ENCODE measurements around the gene ATF6.

The ATF6 gene

GRCh38 chr1:161981735-161982506 is 215.8 kb downstream of the ATF6 start:
- Histone ChIP-seq H3K4me3 (ENCODE audit: insufficient read length, low read depth) (no peak overlapping the region), H3K9me3 (ENCODE audit: insufficient read depth, low read length) (0 out of 2 replicates have a peak, but pooled peaks cover under 1% of the 10 kb centered on the region), H3K9ac (ENCODE audit: insufficient read length, low read depth) (no peak overlapping the region), H3K4me1 (ENCODE audit: insufficient read depth, insufficient read length) (peaks cover 5% of the 10 kb centered on the region), H3K36me3 (ENCODE audit: insufficient read depth, insufficient read length, low read length) (no peaks in the 10 kb centered on the region), H3K27me3 (ENCODE audit: insufficient read depth, insufficient read length) (no peaks in the 10 kb centered on the region)
- TF ChIP-seq SUZ12 (IDR thresholded peaks at IDR 0.05; ENCODE audit: extremely low read depth, insufficient read depth, insufficient read length), result no peak
- TF ChIP-seq YY1 (IDR thresholded peaks at IDR 0.05; ENCODE audit: insufficient read depth, insufficient read length), result no peak
- no peak for TF ChIP-seq ZNF274 (IDR thresholded peaks at IDR 0.05; ENCODE audit: low read depth, low read length)
- DNase-seq (ENCODE audit: low read depth, low spot score), result no peak

- no peaks in the 10 kb centered on the region for H3K27me3 ChIP-seq (ENCODE audit: insufficient read depth, insufficient read length)
- TF ChIP-seq ZNF274 (IDR thresholded peaks at IDR 0.05; ENCODE audit: low read depth, low read length) (no peak), SUZ12 (IDR thresholded peaks at IDR 0.05; ENCODE audit: extremely low read depth, insufficient read depth, insufficient read length) (no peak), YY1 (IDR thresholded peaks at IDR 0.05; ENCODE audit: insufficient read depth, insufficient read length) (no peak)
- peaks cover 5% of the 10 kb centered on the region for H3K4me1 ChIP-seq (ENCODE audit: insufficient read depth, insufficient read length)
- no peak overlapping the region for H3K4me3 ChIP-seq (ENCODE audit: insufficient read length, low read depth)
- H3K9ac ChIP-seq (ENCODE audit: insufficient read length, low read depth), result no peak overlapping the region
- no peaks in the 10 kb centered on the region for H3K36me3 ChIP-seq (ENCODE audit: insufficient read depth, insufficient read length, low read length)
- DNase-seq (ENCODE audit: low read depth, low spot score), result no peak
- H3K9me3 ChIP-seq (ENCODE audit: insufficient read depth, low read length), result peaks cover 6% of the 10 kb centered on the region; the same call in 1 of the 2 replicates
Measured at GRCh38 chr1:161982507-161982895, 216.4 kb downstream of the ATF6 start.

- peaks cover 11% of the 10 kb centered on the region; the same call in 1 of the 2 replicates for H3K9me3 ChIP-seq (ENCODE audit: insufficient read depth, low read length)
- H3K36me3 ChIP-seq (ENCODE audit: insufficient read depth, insufficient read length, low read length), result no peaks in the 10 kb centered on the region
- H3K4me3 ChIP-seq (ENCODE audit: insufficient read length, low read depth), result no peak overlapping the region
- no peak overlapping the region for H3K9ac ChIP-seq (ENCODE audit: insufficient read length, low read depth)
- peaks cover 5% of the 10 kb centered on the region for H3K4me1 ChIP-seq (ENCODE audit: insufficient read depth, insufficient read length)
- TF ChIP-seq SUZ12 (IDR thresholded peaks at IDR 0.05; ENCODE audit: extremely low read depth, insufficient read depth, insufficient read length), result no peak
- no peak for TF ChIP-seq YY1 (IDR thresholded peaks at IDR 0.05; ENCODE audit: insufficient read depth, insufficient read length)
- TF ChIP-seq ZNF274 (IDR thresholded peaks at IDR 0.05; ENCODE audit: low read depth, low read length), result no peak
- no peaks in the 10 kb centered on the region for H3K27me3 ChIP-seq (ENCODE audit: insufficient read depth, insufficient read length)
- no peak for DNase-seq (ENCODE audit: low read depth, low spot score)
Measured at GRCh38 chr1:161982917-161983316, 216.8 kb downstream of the ATF6 start.

- no peak overlapping the region for H3K4me3 ChIP-seq (ENCODE audit: insufficient read length, low read depth)
- no peak for TF ChIP-seq SUZ12 (IDR thresholded peaks at IDR 0.05; ENCODE audit: extremely low read depth, insufficient read depth, insufficient read length)
- no peak for DNase-seq (ENCODE audit: low read depth, low spot score)
Measured at GRCh38 chr1:161983725-161984124, 217.6 kb downstream of the ATF6 start.

GRCh38 chr1:161985301-161985822 is 219.2 kb downstream of the ATF6 start:
- TF ChIP-seq YY1 (IDR thresholded peaks at IDR 0.05; ENCODE audit: insufficient read depth, insufficient read length) (no peak), SUZ12 (IDR thresholded peaks at IDR 0.05; ENCODE audit: extremely low read depth, insufficient read depth, insufficient read length) (no peak), ZNF274 (IDR thresholded peaks at IDR 0.05; ENCODE audit: low read depth, low read length) (no peak)
- Histone ChIP-seq H3K36me3 (ENCODE audit: insufficient read depth, insufficient read length, low read length) (no peaks in the 10 kb centered on the region), H3K9ac (ENCODE audit: insufficient read length, low read depth) (no peak overlapping the region)

More at GRCh38 chr1:161983725-161984124, 217.6 kb downstream of the ATF6 start:
- Histone ChIP-seq H3K27me3 (ENCODE audit: insufficient read depth, insufficient read length) (no peaks in the 10 kb centered on the region), H3K4me1 (ENCODE audit: insufficient read depth, insufficient read length) (peaks cover 5% of the 10 kb centered on the region), H3K9ac (ENCODE audit: insufficient read length, low read depth) (no peak overlapping the region), H3K9me3 (ENCODE audit: insufficient read depth, low read length) (peaks cover 12% of the 10 kb centered on the region; the same call in 1 of the 2 replicates), H3K36me3 (ENCODE audit: insufficient read depth, insufficient read length, low read length) (no peaks in the 10 kb centered on the region)

GRCh38 chr1:161986328-161986727 is 220.2 kb downstream of the ATF6 start:
- H3K9ac ChIP-seq (ENCODE audit: insufficient read length, low read depth), result no peak overlapping the region
- no peaks in the 10 kb centered on the region for H3K27me3 ChIP-seq (ENCODE audit: insufficient read depth, insufficient read length)
- H3K9me3 ChIP-seq (ENCODE audit: insufficient read depth, low read length), result peaks cover 12% of the 10 kb centered on the region; the same call in 1 of the 2 replicates
- TF ChIP-seq YY1 (IDR thresholded peaks at IDR 0.05; ENCODE audit: insufficient read depth, insufficient read length) (no peak), SUZ12 (IDR thresholded peaks at IDR 0.05; ENCODE audit: extremely low read depth, insufficient read depth, insufficient read length) (no peak), ZNF274 (IDR thresholded peaks at IDR 0.05; ENCODE audit: low read depth, low read length) (no peak)
- no peak for DNase-seq (ENCODE audit: low read depth, low spot score)
- peaks cover 5% of the 10 kb centered on the region for H3K4me1 ChIP-seq (ENCODE audit: insufficient read depth, insufficient read length)
- H3K4me3 ChIP-seq (ENCODE audit: insufficient read length, low read depth), result no peak overlapping the region
- H3K36me3 ChIP-seq (ENCODE audit: insufficient read depth, insufficient read length, low read length), result no peaks in the 10 kb centered on the region

More at GRCh38 chr1:161985301-161985822, 219.2 kb downstream of the ATF6 start:
- no peak for DNase-seq (ENCODE audit: low read depth, low spot score)
- Histone ChIP-seq H3K9me3 (ENCODE audit: insufficient read depth, low read length) (peaks cover 12% of the 10 kb centered on the region; the same call in 1 of the 2 replicates), H3K4me1 (ENCODE audit: insufficient read depth, insufficient read length) (peaks cover 5% of the 10 kb centered on the region), H3K27me3 (ENCODE audit: insufficient read depth, insufficient read length) (no peaks in the 10 kb centered on the region), H3K4me3 (ENCODE audit: insufficient read length, low read depth) (no peak overlapping the region)

- Histone ChIP-seq H3K9me3 (ENCODE audit: insufficient read depth, low read length) (peaks cover 12% of the 10 kb centered on the region; the same call in 1 of the 2 replicates), H3K27me3 (ENCODE audit: insufficient read depth, insufficient read length) (no peaks in the 10 kb centered on the region), H3K9ac (ENCODE audit: insufficient read length, low read depth) (no peak overlapping the region), H3K4me3 (ENCODE audit: insufficient read length, low read depth) (no peak overlapping the region), H3K36me3 (ENCODE audit: insufficient read depth, insufficient read length, low read length) (no peaks in the 10 kb centered on the region), H3K4me1 (ENCODE audit: insufficient read depth, insufficient read length) (peaks cover 5% of the 10 kb centered on the region)
- TF ChIP-seq YY1 (IDR thresholded peaks at IDR 0.05; ENCODE audit: insufficient read depth, insufficient read length) (no peak), ZNF274 (IDR thresholded peaks at IDR 0.05; ENCODE audit: low read depth, low read length) (no peak), SUZ12 (IDR thresholded peaks at IDR 0.05; ENCODE audit: extremely low read depth, insufficient read depth, insufficient read length) (no peak)
- DNase-seq (ENCODE audit: low read depth, low spot score), result no peak
Measured at GRCh38 chr1:161987303-161987702, 221.2 kb downstream of the ATF6 start.
